Transverse colon (tissue), 4 donors: ENCODE data around the gene TMEM131L.

Experiments
- EP300 ChIP-seq: sonication (generic); formaldehyde crosslinking; IDR thresholded peaks from one replicate; pipeline ENCODE4 v1.6.1; 2017; ENCODE audit warnings: antibody characterized with exemption, low read depth
- POLR2A ChIP-seq: fragments of 450-650 bp; IDR thresholded peaks from one replicate; pipeline ENCODE4 v1.6.1; 2016; ENCODE audit warnings: antibody characterized with exemption, mild to moderate bottlenecking, moderate library complexity
- POLR2AphosphoS5 ChIP-seq, 3 donors: sonication (generic); formaldehyde crosslinking; IDR thresholded peaks; one replicate each; pipeline ENCODE4 v1.6.1; 2016; ENCODE audit warnings: antibody characterized with exemption in 3 of 3
- TF ChIP-seq, protein P1 (sequence below), 5 experiments: fragments of 200-600 bp in 3 of 5; fragments of 450-650 bp in 2 of 5; sonication (generic) in 3 of 5; IDR thresholded peaks; 1 replicate in 2 of 5; 2 replicates in 3 of 5; pipeline ENCODE4 v1.5.1; 2016 to 2017; ENCODE audit warnings: antibody characterized with exemption in 5 of 5, inconsistent platforms in 3 of 5, mild to moderate bottlenecking in 2 of 5, moderate library complexity in 1 of 5

GRCh38 chr4:153566631-153567150, 100.5 kb downstream of the TMEM131L start:
- TF ChIP-seq, protein P1, sequence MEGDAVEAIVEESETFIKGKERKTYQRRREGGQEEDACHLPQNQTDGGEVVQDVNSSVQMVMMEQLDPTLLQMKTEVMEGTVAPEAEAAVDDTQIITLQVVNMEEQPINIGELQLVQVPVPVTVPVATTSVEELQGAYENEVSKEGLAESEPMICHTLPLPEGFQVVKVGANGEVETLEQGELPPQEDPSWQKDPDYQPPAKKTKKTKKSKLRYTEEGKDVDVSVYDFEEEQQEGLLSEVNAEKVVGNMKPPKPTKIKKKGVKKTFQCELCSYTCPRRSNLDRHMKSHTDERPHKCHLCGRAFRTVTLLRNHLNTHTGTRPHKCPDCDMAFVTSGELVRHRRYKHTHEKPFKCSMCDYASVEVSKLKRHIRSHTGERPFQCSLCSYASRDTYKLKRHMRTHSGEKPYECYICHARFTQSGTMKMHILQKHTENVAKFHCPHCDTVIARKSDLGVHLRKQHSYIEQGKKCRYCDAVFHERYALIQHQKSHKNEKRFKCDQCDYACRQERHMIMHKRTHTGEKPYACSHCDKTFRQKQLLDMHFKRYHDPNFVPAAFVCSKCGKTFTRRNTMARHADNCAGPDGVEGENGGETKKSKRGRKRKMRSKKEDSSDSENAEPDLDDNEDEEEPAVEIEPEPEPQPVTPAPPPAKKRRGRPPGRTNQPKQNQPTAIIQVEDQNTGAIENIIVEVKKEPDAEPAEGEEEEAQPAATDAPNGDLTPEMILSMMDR (IDR thresholded peaks at IDR 0.05) = no peak
- no peak for TF ChIP-seq POLR2A
- no peak for TF ChIP-seq EP300
- no peak for TF ChIP-seq POLR2AphosphoS5 (IDR thresholded peaks at IDR 0.05)
